Keratinocyte (primary cell): Measurements from ENCODE around the gene TGFBRAP1. TPM values are rescaled to one million over a fixed set of nuclear protein-coding genes. Genes with fewer than 3 reads are reported as not detected.

Source experiments
- DNase-seq: peaks from one replicate; pipeline ENCODE4 v3.0.0-alpha.2; 2011; ENCODE audit warnings: low read depth, missing footprints, low spot score
- FAIRE-seq: peaks from 2 replicates; lab custom pipeline; 2011; peaks lifted over from hg19 to GRCh38; lab: Jason Lieb, UNC
- H2AFZ ChIP-seq: 2 replicates; pipeline ENCODE4 v1.6.0; 2012; ENCODE audit warnings: low read length, control low read depth, inconsistent platforms; ENCODE audit not compliant: control insufficient read depth
- H3K27ac ChIP-seq: 2 replicates; pipeline ENCODE4 v1.5.1; 2011; ENCODE audit warnings: low read length; ENCODE audit not compliant: control insufficient read depth, insufficient read depth
- H3K27me3 ChIP-seq: 3 replicates; pipeline ENCODE4 v1.6.0; 2011; ENCODE audit warnings: low read length; ENCODE audit not compliant: control insufficient read depth, insufficient read depth; ENCODE audit errors: extremely low read depth
- H3K36me3 ChIP-seq, 2 experiments: 2 replicates in 1 of 2; 3 replicates in 1 of 2; pipeline ENCODE4 v1.5.1; 2011; ENCODE audit warnings: low read length in 2 of 2, mild to moderate bottlenecking in 1 of 2; ENCODE audit not compliant: control insufficient read depth in 2 of 2, insufficient read depth in 2 of 2; ENCODE audit errors: extremely low read depth in 1 of 2
- H3K4me1 ChIP-seq: 3 replicates; pipeline ENCODE4 v1.5.1; 2011; ENCODE audit warnings: low read length; ENCODE audit not compliant: control insufficient read depth, insufficient read depth; ENCODE audit errors: extremely low read depth
- H3K4me2 ChIP-seq: 3 replicates; pipeline ENCODE4 v1.6.0; 2011; ENCODE audit warnings: low read depth, low read length; ENCODE audit not compliant: control insufficient read depth, insufficient read depth; ENCODE audit errors: extremely low read depth
- H3K4me3 ChIP-seq, 3 experiments: fragments of 200-600 bp in 1 of 3; sonication (generic) in 1 of 3; 2 replicates in 2 of 3; 3 replicates in 1 of 3; pipeline ENCODE4 v1.5.1; 2011 to 2016; ENCODE audit warnings: low read length in 3 of 3, mild to moderate bottlenecking in 3 of 3, control low read depth in 2 of 3, inconsistent platforms in 1 of 3, low read depth in 1 of 3, mixed read lengths in 1 of 3, mixed run types in 1 of 3, moderate library complexity in 1 of 3; ENCODE audit not compliant: control insufficient read depth in 2 of 3, insufficient read depth in 2 of 3; ENCODE audit errors: extremely low read depth in 1 of 3
- H3K79me2 ChIP-seq: 2 replicates; pipeline ENCODE4 v1.6.0; 2012; ENCODE audit warnings: low read length; ENCODE audit not compliant: control insufficient read depth, insufficient read depth
- H3K9ac ChIP-seq: 3 replicates; pipeline ENCODE4 v1.6.0; 2011; ENCODE audit warnings: low read length; ENCODE audit not compliant: control insufficient read depth, insufficient read depth; ENCODE audit errors: extremely low read depth
- H3K9me1 ChIP-seq: 3 replicates; pipeline ENCODE4 v1.6.0; 2011; ENCODE audit warnings: low read length; ENCODE audit not compliant: control insufficient read depth, insufficient read depth; ENCODE audit errors: extremely low read depth
- H3K9me3 ChIP-seq: 2 replicates; pipeline ENCODE4 v1.5.1; 2012; ENCODE audit warnings: low read depth, low read length; ENCODE audit not compliant: control insufficient read depth
- H4K20me1 ChIP-seq: 3 replicates; pipeline ENCODE4 v1.6.0; 2011; ENCODE audit warnings: low read length; ENCODE audit not compliant: control insufficient read depth, insufficient read depth; ENCODE audit errors: extremely low read depth
- EZH2 ChIP-seq: IDR thresholded peaks from one replicate; pipeline ENCODE4 v1.6.1; 2012; ENCODE audit warnings: inconsistent platforms, mild to moderate bottlenecking, low read length, moderate library complexity
- dilution Hi-C: fragments of 300-500 bp; cut with MboI; formaldehyde crosslinking; loops from one replicate; pipeline ENCODE4 v1.7.0; 2020; ENCODE audit warnings: low sequenced_read_pairs; ENCODE audit not compliant: extremely low pct_ligation_motif_present
- polyA plus RNA-seq, 5 experiments: library from polyadenylated mRNA; depleted of rRNA in 3 of 5; stranded (reverse) in 3 of 5; stranded (forward) in 1 of 5; unstranded in 1 of 5; fragments of >200 nt; gene quantifications; 1 replicate in 1 of 5; 2 replicates in 3 of 5; 3 replicates in 1 of 5; pipeline versions ENCODE4 v1.2.1 to v1.2.3, GENCODE V29; 2011 to 2012; ENCODE audit warnings: missing spikeins in 2 of 5, low read depth in 1 of 5, low replicate concordance in 1 of 5
- TF ChIP-seq, protein P1 (sequence below), 3 experiments: IDR thresholded peaks in 1 of 3; conservative IDR thresholded peaks in 1 of 3; optimal IDR thresholded peaks in 1 of 3; 2 replicates in 2 of 3; 3 replicates in 1 of 3; pipeline versions ENCODE3 to v1.5.1; 2011; ENCODE audit warnings: low read length in 3 of 3, mild to moderate bottlenecking in 3 of 3, moderate library complexity in 2 of 3, control low read depth in 1 of 3, inconsistent platforms in 1 of 3; ENCODE audit not compliant: insufficient read depth in 2 of 3; ENCODE audit errors: extremely low read depth in 1 of 3

The TGFBRAP1 gene
- polyA plus RNA-seq, 1 donor (not counting 4 experiments of a cell fraction or from before 2014, with no cell fraction given): 9.3 TPM

GRCh38 chr2:105368759-105369408 lies 39.3 kb upstream of the TGFBRAP1 start:
- no peaks in the 10 kb centered on the region for H3K9me1 ChIP-seq
- dilution Hi-C loops: no loop called here
- H4K20me1 ChIP-seq: peaks cover 8% of the 10 kb centered on the region
- H3K9me3 ChIP-seq: no peaks in the 10 kb centered on the region
- H3K36me3 ChIP-seq: peaks cover 38 to 60% of the 10 kb centered on the region in 2 experiments
- no peak for FAIRE-seq
- no peak for TF ChIP-seq EZH2
- TF ChIP-seq, protein P1, sequence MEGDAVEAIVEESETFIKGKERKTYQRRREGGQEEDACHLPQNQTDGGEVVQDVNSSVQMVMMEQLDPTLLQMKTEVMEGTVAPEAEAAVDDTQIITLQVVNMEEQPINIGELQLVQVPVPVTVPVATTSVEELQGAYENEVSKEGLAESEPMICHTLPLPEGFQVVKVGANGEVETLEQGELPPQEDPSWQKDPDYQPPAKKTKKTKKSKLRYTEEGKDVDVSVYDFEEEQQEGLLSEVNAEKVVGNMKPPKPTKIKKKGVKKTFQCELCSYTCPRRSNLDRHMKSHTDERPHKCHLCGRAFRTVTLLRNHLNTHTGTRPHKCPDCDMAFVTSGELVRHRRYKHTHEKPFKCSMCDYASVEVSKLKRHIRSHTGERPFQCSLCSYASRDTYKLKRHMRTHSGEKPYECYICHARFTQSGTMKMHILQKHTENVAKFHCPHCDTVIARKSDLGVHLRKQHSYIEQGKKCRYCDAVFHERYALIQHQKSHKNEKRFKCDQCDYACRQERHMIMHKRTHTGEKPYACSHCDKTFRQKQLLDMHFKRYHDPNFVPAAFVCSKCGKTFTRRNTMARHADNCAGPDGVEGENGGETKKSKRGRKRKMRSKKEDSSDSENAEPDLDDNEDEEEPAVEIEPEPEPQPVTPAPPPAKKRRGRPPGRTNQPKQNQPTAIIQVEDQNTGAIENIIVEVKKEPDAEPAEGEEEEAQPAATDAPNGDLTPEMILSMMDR (optimal IDR thresholded peaks at IDR 0.05 in 1 of 3, IDR thresholded peaks at IDR 0.05 in 1 of 3, conservative IDR thresholded peaks at IDR 0.05 in 1 of 3; ENCODE audit: extremely low read depth in 1 of 3, insufficient read depth in 2 of 3, low read length in 3 of 3): no peak
- H3K4me2 ChIP-seq: no peak overlapping the region
- peaks cover 43% of the 10 kb centered on the region for H3K79me2 ChIP-seq
- no peak overlapping the region for H3K27ac ChIP-seq
- no peak overlapping the region for H3K9ac ChIP-seq
- no peak overlapping the region for H2AFZ ChIP-seq
- no peaks in the 10 kb centered on the region for H3K27me3 ChIP-seq
- H3K4me1 ChIP-seq: peaks cover 31% of the 10 kb centered on the region
- H3K4me3 ChIP-seq: no peak overlapping the region
- no peak for DNase-seq

- Histone ChIP-seq H4K20me1 (peaks cover 8% of the 10 kb centered on the region), H3K4me2 (no peak overlapping the region), H3K4me1 (peaks cover 3% of the 10 kb centered on the region), H3K9me3 (no peaks in the 10 kb centered on the region), H3K27me3 (no peaks in the 10 kb centered on the region), H3K4me3 (no peak overlapping the region), H3K27ac (no peak overlapping the region), H3K9ac (no peak overlapping the region), H3K9me1 (no peaks in the 10 kb centered on the region), H3K36me3 (peaks cover 55 to 66% of the 10 kb centered on the region in 2 experiments), H3K79me2 (peaks cover 34% of the 10 kb centered on the region), H2AFZ (no peak overlapping the region)
- TF ChIP-seq, protein P1 (optimal IDR thresholded peaks at IDR 0.05 in 1 of 3, IDR thresholded peaks at IDR 0.05 in 1 of 3, conservative IDR thresholded peaks at IDR 0.05 in 1 of 3; ENCODE audit: extremely low read depth in 1 of 3, insufficient read depth in 2 of 3, low read length in 3 of 3): no peak
- TF ChIP-seq EZH2: no peak
- no peak for FAIRE-seq
- dilution Hi-C loops: no loop called here
- no peak for DNase-seq
Measured at GRCh38 chr2:105365206-105365605, 35.7 kb upstream of the TGFBRAP1 start.
